Neural cell (in vitro differentiated cells): ENCODE measurements around the gene SMARCAD1.

Experiments used
- EP300 ChIP-seq: fragments of 450-650 bp; conservative IDR thresholded peaks from 2 replicates; pipeline ENCODE4 v1.6.1; 2014; ENCODE audit warnings: antibody characterized with exemption, mild to moderate bottlenecking, moderate library complexity; ENCODE audit not compliant: poor library complexity, severe bottlenecking
- EZH2 ChIP-seq: fragments of 200-600, 300-800 bp; shearing (Covaris generic), sonication (generic); IDR thresholded peaks from 2 replicates; pipeline ENCODE4 v1.6.1; 2014; ENCODE audit warnings: antibody characterized with exemption, low read length, borderline replicate concordance, mild to moderate bottlenecking; ENCODE audit not compliant: insufficient read depth, poor library complexity, severe bottlenecking
- MXI1 ChIP-seq: fragments of 450-650 bp; conservative IDR thresholded peaks from 2 replicates; pipeline ENCODE4 v1.6.1; 2014; ENCODE audit warnings: antibody characterized with exemption, mild to moderate bottlenecking; ENCODE audit not compliant: poor library complexity, severe bottlenecking
- POLR2AphosphoS5 ChIP-seq: IDR thresholded peaks from 2 replicates; pipeline ENCODE4 v1.6.1; 2012
- RAD21 ChIP-seq: fragments of 450-650 bp; conservative IDR thresholded peaks from 2 replicates; pipeline ENCODE4 v1.6.1; 2014; ENCODE audit warnings: antibody characterized with exemption, mild to moderate bottlenecking, moderate library complexity
- TAF1 ChIP-seq: IDR thresholded peaks from 2 replicates; pipeline ENCODE4 v1.6.1; 2012; ENCODE audit warnings: low read depth
- TF ChIP-seq, protein P1 (sequence below): fragments of 450-650 bp; IDR thresholded peaks from 2 replicates; pipeline ENCODE4 v1.5.1; 2014; ENCODE audit warnings: antibody characterized with exemption, mild to moderate bottlenecking, moderate library complexity; ENCODE audit not compliant: poor library complexity, severe bottlenecking
- TF ChIP-seq, protein P2 (sequence below): IDR thresholded peaks from 2 replicates; pipeline ENCODE4 v1.6.1; 2012; ENCODE audit warnings: borderline replicate concordance

DNA sequence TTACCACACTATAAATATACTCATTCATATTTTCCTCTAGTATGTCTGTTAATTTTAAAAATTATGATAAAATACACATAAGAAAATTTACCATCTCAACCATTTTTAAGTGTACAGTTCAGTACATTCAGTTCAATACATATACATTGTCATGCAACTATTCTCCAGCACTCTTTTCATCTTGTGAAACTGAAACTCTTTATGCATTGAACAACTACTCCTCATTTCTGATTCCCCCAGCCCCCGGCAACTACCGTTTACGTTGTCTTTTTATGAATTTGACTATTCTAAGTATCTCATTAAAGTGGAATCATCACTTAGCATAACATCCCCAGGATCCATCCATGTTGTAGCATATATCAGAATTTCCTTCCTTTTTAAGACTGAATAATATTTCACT is 8.7 kb downstream of the SMARCAD1 start:
- TF ChIP-seq, protein P1, sequence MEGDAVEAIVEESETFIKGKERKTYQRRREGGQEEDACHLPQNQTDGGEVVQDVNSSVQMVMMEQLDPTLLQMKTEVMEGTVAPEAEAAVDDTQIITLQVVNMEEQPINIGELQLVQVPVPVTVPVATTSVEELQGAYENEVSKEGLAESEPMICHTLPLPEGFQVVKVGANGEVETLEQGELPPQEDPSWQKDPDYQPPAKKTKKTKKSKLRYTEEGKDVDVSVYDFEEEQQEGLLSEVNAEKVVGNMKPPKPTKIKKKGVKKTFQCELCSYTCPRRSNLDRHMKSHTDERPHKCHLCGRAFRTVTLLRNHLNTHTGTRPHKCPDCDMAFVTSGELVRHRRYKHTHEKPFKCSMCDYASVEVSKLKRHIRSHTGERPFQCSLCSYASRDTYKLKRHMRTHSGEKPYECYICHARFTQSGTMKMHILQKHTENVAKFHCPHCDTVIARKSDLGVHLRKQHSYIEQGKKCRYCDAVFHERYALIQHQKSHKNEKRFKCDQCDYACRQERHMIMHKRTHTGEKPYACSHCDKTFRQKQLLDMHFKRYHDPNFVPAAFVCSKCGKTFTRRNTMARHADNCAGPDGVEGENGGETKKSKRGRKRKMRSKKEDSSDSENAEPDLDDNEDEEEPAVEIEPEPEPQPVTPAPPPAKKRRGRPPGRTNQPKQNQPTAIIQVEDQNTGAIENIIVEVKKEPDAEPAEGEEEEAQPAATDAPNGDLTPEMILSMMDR, result no peak
- no peak for TF ChIP-seq RAD21
- no peak for TF ChIP-seq POLR2AphosphoS5
- TF ChIP-seq EZH2, result no peak
- no peak for TF ChIP-seq EP300
- TF ChIP-seq, protein P2, sequence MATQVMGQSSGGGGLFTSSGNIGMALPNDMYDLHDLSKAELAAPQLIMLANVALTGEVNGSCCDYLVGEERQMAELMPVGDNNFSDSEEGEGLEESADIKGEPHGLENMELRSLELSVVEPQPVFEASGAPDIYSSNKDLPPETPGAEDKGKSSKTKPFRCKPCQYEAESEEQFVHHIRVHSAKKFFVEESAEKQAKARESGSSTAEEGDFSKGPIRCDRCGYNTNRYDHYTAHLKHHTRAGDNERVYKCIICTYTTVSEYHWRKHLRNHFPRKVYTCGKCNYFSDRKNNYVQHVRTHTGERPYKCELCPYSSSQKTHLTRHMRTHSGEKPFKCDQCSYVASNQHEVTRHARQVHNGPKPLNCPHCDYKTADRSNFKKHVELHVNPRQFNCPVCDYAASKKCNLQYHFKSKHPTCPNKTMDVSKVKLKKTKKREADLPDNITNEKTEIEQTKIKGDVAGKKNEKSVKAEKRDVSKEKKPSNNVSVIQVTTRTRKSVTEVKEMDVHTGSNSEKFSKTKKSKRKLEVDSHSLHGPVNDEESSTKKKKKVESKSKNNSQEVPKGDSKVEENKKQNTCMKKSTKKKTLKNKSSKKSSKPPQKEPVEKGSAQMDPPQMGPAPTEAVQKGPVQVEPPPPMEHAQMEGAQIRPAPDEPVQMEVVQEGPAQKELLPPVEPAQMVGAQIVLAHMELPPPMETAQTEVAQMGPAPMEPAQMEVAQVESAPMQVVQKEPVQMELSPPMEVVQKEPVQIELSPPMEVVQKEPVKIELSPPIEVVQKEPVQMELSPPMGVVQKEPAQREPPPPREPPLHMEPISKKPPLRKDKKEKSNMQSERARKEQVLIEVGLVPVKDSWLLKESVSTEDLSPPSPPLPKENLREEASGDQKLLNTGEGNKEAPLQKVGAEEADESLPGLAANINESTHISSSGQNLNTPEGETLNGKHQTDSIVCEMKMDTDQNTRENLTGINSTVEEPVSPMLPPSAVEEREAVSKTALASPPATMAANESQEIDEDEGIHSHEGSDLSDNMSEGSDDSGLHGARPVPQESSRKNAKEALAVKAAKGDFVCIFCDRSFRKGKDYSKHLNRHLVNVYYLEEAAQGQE, result no peak
- no peak for TF ChIP-seq MXI1
- TF ChIP-seq TAF1, result no peak
